GM12874 (cell line): ENCODE data around the gene GLT8D2.
A peak's percentile ranks its signal among the peaks of the same experiment; 100 is the strongest.

Source experiments
- TF ChIP-seq, protein P1 (sequence below): IDR thresholded peaks from 2 replicates; pipeline ENCODE4 v1.5.1; 2011; ENCODE audit warnings: low read depth, mild to moderate bottlenecking, control low read depth, low read length, moderate library complexity; ENCODE audit not compliant: insufficient read depth

GLT8D2 gene

DNA sequence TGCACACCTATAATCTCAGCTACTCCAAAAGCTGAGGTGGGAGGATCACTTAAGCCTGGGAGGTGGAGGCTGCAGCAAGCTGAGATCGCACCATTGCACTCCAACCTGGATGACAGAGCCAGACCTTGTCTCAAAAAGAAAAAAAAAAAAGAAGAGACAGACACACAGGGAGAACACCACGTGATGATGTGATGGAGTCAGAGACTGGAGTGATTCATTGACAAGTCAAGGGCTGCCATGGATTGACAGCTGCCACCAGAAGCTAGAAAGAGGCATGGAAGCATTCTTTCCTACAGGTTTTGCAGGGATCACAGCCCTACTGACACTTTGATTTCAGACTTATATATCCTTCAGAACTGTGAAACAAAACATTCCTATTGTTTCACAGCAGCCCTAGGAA, 10.8 kb upstream of the GLT8D2 start:
- TF ChIP-seq, protein P1, sequence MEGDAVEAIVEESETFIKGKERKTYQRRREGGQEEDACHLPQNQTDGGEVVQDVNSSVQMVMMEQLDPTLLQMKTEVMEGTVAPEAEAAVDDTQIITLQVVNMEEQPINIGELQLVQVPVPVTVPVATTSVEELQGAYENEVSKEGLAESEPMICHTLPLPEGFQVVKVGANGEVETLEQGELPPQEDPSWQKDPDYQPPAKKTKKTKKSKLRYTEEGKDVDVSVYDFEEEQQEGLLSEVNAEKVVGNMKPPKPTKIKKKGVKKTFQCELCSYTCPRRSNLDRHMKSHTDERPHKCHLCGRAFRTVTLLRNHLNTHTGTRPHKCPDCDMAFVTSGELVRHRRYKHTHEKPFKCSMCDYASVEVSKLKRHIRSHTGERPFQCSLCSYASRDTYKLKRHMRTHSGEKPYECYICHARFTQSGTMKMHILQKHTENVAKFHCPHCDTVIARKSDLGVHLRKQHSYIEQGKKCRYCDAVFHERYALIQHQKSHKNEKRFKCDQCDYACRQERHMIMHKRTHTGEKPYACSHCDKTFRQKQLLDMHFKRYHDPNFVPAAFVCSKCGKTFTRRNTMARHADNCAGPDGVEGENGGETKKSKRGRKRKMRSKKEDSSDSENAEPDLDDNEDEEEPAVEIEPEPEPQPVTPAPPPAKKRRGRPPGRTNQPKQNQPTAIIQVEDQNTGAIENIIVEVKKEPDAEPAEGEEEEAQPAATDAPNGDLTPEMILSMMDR: no peak

- TF ChIP-seq, protein P1: no peak
Observed at GRCh38 chr12:104059963-104060362, 10.0 kb upstream of the GLT8D2 start.

DNA sequence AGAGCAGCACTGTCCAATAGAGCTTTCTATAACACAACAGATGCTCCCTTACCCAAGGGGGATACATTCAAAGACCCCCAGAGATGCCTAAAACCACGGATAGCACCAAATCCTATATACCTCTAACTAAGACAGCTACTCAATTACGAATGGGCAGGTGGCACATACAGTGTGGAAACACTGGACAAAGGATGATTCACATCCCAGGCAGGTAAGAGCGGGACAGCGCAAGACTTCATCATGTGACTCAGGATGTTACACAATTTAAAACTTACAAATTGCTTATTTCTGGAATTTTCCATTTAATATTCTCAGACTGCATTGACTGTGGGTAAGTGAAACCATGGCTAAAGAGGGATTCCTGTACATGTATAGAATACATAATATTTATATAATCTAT, 8.8 kb upstream of the GLT8D2 start:
- TF ChIP-seq, protein P1: no peak

DNA sequence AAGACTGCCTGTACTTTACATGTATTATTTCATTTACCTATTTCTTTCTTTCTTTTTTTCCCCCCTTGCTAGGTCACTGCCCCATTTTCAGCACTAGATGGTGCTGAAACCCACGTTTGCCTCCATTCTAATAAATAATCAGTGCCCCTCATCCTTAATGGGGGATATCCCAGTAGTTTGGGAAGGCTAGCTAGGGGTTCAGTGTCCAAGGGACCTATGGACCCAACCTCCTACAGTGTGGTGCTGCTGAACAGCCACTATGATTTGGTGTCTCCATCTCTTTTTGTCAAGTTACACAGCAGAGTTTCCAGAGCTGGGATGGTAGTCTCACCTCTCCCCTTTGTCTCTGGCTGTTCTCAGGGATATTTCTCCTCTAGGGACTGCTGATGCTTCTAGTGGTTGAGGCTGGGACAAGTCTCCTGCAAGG, 7.8 kb upstream of the GLT8D2 start:
- TF ChIP-seq, protein P1: peak; percentile 51; the same call in 1 of the 2 replicates

- TF ChIP-seq, protein P1: no peak
Observed at GRCh38 chr12:104056419-104056972, 6.5 kb upstream of the GLT8D2 start.

- TF ChIP-seq, protein P1: no peak
Observed at GRCh38 chr12:104055686-104056388, 5.8 kb upstream of the GLT8D2 start.

DNA sequence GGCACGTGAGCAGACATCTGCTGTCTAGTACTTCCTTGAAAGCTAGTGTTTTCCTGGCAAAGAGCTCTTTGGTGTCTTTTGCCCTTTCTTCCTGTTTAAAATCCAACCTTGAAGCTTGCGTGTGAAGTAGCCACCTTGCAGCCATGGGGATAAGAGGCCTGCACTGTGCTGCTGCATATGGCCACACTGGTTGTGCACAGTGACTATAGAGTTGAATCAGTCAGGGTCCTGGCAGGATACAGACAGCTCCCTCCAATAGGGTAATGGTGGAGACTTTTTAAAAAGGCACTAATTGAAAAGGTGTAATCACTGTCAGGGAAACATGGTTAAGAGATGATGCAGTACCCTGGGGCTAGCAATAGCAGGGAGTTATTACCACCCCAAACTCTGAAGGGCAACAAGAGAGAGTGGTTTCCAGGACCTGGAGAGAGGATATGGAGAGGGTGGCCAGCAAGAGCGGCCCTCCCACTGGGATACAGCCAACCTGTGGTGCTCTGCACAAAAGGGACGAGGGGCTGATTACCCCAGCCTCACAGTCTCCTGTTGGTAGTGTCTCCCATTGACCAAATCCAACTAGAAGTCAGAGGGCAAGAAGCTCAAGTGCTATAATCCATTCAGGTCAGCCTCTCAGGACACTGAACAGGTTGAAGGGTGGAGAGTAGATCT, 4.8 kb upstream of the GLT8D2 start:
- TF ChIP-seq, protein P1: no peak
